Stimulated activated CD8-positive, alpha-beta memory T cell treated with anti-CD3 and anti-CD28 coated beads, Interleukin-12 subunit alpha, Interleukin-12 subunit beta, amount 100 ng/mL, for 24 hours (primary cell): ENCODE results near the gene IFFO2.

Experiments
- DNase-seq: peaks from one replicate; pipeline ENCODE4 v3.0.0-alpha.2; 2020; ENCODE audit errors: extremely low read depth

IFFO2 gene

DNA sequence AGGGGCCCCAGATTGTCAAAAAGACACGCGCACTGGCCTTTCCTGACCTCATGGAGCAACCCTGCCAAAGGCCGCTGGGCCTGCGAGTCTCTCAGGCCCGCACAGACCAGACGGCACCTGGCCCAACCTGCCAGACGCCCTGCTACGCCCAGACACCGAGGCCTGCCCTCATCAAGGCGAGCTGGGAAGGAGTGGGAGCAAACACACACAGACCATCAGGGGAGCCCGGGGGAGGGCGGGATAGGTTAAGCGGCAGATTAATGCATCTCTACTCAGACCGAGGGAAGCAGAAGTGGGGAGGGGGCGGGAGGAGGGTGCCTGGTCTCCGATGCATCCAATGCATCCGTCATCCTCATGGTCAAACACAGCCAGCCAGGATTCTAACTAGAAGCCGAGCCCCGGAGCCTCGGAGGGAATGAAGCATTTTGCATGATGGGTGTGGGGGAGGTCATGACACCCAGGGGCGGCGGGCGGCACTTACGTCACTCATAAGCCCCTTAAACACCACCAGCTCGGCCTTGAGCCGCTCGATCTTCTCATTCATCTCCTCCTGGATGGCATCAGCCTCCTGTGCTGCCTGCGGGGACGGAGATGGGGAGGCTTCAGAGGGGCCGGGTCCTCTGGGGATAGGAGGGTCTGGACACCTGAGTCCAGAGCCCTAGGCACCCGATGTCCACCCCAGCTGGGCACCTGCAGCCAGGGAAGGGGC lies 37.1 kb downstream of the IFFO2 start:
- no peak for DNase-seq

- DNase-seq: no peak
These were observed 38.1 kb downstream of the IFFO2 start for GRCh38 chr1:18918417-18918816.

GRCh38 chr1:18917071-18917799 lies 39.2 kb downstream of the IFFO2 start:
- no peak for DNase-seq

- DNase-seq: no peak
These were observed 41.1 kb downstream of the IFFO2 start for GRCh38 chr1:18915341-18915740.

DNA sequence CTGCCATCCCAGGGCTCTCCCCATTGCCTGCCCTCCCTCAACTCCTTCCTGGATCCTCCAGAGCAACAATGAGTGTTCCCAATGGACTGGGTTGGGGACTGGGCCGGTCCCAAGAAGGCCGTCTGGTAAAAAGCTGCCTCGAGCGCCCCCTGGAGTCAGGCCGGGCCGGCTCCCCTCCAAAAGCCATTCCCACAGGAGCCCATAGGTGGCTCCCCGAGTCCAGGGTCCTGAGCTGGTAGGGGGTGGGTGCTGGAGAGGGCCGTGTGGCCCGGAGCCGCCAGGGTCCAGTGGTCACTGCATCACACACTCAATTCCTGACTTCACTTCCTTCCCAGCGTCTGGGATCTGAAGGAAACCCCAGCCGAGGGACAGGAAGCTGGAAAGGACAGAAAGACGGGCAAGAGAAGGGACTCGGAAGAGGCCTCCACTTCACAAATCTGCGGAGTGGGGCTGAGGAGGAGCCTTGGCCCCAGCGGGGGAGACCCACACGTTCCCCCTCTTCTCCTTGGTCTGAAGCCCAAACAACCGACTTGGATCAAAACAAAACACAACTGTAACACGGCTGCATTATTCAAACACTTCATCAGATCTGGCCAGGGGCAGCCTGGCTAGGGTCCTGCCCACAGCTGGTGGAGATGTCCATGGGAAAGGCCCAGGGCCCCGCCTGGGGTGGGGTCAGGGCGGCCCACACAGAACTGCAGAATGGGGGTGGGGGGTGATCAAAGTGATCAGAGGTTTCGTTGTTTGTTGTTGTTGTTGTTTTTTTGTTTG lies 43.2 kb downstream of the IFFO2 start:
- DNase-seq: peak; percentile 50

- no peak for DNase-seq
These were observed 43.9 kb downstream of the IFFO2 start for GRCh38 chr1:18912550-18912949.

DNA sequence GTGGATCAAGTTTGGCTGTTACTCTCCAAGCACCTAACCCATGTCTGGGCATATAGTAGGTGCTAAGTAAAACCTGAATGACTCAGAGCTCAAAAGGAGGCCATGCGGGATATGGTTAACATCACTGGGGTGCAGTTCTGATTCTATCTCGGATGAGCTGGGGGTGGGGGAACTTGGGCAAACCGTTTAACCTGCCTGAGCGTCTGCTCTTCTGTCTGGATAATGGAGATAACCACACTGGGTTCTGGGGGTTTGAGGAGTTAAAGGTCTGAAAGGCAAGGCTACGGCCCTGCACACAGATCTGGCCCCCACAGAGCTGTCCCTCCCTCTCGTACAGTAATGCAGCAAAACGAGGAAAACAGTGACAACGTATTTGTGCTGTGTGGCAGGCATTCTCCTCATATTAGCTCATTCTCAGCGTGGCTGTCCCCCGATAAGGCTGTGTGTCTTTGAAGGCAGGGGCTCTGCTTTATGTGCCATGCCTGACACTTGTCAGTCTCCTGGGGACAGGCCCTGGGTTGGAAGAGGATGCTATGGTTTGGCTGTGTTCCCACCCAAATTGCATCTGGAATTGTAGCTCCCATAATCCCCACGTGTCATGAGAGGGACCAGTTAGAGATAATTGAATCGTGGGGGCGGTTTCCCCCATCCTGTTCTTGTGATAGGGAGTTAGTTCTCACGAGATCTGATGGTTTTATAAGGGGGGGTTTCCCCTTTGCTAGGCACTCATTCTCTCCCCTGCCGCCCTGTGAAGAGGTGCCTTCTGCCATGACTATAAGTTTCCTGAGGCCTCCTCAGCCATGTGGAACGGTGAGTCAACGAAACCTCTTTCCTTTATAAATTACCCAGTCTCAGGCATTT lies 47.3 kb downstream of the IFFO2 start:
- DNase-seq: no peak

DNA sequence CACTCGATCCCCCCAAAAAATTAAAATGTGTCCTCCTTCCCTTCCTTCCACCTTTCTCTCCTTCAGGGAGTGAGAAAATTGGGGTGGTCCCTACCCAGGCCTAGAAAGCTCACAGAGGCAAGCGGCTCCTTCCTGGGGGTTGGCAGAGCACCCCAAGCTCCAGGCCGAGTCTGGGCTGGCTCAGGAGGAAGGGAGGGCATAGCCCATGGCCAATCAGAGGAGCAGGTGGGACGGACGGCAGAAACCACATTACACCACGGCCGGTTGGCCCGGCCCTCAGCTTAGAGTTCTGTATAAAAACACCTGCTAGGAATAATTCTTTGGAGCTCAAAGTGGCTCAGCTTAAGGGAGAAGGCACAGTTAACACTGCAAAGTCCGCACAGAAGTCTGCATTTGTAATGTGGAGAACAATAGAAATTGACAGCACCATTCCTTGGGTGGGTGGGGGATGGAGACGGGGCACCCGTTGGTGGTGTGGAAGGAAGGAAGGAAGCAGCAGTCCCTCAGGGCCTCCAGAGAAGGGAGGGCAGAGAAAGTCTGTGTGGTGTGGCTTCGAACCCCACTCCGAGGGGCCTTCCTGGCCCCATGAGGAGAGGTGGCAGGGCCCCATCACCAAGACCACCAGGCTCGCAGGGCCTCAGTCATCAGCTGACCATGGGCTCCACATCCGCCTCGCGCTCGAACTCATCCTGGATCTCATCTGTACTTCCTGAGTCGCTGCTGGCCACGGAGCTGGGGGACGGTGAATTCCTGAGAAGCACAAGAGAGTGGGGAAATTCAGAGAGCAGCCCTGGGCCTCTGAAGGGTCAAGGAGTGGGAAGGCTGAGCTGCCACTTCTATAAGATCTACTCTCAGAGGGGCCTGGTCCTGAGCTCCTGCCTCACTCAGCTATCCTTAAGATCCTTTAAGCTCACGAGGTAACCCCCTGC lies 48.3 kb downstream of the IFFO2 start:
- DNase-seq: no peak

DNA sequence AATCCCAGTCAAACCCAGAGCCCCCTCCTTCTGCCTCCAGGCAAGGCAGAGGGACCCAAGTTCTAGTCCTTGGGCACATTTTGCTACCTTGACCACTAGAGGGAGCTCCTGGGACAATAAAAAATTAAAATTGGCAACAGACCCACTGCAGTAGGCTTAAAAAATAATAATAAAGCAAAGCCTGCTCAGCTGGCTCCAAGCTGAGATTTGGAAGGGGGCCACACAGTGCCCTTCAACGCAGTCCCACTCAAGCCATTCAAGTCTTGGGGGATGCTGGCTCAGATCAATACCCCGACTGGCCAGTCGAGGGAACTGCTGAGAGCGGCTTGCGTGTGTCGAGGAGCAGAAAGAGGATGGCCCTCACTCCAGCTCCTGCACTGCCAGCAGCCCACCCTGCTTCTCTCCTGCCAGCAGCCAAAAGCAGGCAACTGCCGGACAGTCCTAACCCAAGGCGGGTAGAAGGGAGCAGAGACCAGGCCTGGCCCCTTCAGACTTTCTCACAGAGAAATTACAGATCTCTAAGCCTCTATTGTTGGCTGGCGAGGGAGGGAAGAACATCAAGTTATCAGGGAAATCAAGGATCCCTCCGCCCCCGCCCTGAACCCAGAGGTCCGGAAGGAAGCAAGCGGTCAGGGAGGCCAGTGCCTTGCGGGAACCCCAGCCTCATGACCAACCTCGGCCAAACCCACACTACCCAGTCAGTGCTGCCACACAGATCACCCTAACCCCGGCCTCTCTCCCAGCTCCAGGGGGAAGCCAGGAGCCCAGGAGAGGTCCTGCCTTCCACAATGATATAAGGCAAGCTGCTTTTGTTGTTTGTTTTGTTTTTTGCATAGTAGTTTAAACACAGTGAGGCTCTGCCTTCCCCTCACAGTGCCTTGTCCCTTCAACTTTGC lies 49.2 kb downstream of the IFFO2 start:
- DNase-seq: no peak

DNA sequence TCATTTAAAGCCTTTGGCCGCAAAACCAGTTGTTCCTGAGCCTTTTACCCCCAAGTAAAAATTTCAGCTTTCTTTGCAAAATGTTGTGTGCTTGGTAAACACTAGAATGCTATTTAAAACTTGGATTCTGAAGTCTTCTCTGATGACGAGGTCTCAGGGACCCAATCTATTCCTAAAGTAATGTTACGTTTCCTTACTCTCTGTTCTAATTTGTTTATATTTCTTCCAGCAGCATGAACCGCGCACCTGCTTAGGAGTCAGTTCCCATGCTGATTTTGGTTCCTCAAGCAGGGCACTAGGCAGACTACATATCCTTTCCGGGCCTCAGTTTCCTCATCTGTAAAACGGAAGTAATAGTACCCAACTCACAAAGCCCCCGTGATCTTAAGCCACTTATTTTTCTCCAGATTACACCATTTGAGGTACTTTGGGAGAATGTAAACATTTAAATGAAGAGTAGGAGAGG lies 53.2 kb downstream of the IFFO2 start:
- no peak for DNase-seq

DNA sequence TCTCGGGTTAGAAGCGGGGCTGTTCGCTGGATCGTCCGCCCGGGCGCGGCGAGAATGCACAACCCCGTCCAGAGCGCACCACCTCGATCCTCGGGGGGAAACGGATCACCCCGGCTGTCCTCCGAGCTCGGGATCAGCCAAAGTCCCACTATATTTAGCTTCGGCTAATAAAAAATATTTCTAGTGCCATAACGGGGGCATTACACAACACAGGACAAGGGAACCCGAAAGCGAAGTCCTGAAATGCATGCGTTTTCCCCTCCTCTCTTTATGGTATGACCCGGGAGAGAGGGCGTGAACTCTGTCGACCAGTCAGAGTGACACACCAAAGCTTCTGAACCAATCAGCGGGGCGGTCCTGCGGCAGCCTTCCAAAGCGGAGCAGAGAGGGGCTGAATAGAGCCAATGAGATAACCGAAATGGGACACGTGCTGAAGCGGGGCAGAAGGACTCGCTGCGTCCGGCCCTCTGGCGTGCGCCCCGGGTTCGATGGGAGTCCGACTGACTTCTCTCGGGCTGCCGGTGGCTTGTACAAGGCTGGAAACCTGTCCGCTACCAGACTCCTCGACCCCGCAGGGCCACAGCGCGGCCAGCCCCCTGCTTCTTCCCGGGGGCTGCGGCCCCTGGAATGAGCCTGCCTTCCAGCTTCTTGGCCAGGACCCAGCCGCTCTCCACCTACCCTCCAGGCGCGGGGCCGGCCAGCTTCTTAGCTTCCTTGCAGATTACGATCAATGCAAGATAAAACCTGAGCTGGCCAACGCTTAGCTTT lies 53.8 kb downstream of the IFFO2 start, which contains the start of gene ALDH4A1:
Gene ALDH4A1, minus strand, starts transcription at position 33 of the 768 bp plus-strand sequence. Its CDS starts 32 bp downstream, at position 1.
- peak; percentile 88 for DNase-seq

DNA sequence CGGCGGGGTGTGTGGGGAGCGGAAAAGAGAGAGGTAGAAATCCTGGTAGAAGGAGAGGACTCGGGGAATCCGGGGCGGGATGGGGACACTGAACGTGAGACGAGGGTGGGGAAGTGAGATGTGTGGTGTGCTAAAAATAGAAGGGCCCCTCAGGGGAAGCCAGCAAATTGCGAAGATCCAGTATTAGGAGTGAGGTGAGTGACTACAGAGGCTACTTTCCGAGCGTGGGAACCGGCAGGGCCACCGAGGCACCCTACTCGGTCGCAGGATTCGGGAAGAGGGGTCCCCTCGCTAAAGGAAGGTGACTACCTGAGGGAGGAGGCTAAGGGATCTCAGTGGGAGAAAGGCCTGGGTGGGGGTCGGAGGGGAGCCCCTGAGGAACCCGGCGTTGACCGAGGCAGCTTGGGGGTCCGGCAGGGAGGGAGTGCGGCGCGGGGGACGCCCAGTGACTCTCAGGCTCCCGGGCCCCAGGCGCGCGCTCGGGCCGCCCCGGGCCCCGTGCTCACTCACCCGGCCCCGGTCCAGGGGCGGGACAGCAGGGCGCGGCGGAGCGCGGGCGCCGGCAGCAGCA lies 54.4 kb downstream of the IFFO2 start:
- DNase-seq: no peak

DNA sequence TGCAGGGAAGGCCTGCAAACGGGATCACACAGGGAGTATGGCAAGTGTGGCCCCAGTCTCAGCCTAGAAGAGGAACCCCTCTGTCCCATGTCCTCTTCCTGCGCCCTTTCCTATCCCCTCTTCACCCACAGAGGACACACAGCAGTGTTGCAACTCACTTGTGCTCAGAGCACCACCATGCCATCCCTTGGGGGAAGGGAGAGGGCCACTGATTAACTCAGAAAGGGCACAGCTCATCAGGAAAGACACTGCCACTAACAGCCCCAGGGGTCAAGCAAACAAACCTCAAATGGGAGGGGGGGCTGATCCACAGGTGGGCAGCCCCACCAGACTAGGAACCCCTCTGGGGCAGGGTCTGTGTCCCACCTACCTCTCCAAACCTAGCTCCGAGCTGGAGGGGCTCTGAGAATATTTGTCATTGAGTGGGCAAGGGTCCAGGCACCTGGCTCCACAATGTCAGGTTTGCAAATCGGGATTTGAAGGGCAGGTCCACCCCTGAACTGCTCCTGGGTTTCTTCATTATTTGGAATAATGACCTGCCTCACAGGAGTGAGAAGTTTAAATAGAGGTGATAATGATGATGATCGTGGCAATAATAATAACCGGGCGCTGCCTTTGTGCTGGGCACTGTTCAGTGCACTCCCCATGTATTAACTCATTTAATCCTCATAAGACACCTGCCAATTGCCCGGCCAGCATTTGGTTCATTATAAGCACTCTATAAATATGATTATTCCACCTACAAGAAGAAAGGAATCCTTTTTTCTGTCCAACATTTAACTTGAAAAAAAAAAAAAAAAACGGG lies 55.1 kb downstream of the IFFO2 start:
- DNase-seq: no peak

DNA sequence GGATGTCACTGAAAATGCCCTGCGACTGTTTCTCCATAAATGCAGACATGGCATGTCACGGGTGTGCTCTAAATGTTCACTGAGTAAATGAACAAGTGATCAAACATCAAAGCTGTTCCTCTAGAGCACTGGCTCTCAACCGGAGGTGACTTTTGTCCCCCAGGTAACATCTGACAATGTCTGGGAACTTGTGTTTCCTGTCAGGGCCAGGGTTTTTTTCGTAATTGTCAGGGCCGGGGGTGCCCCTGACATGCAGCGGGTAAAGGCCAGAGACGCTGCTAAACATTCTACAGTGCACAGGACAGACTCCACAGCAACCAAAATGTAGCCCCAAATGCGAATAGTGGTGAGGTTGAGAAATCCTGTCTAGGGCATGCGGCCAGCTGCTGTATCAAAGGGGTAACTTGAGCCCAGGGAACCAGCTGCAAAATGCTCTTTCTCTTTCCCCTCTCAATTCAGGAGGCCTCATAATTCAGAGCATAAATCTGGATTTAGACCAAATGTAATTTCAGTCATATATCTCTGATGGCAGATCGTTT lies 56.1 kb downstream of the IFFO2 start:
- no peak for DNase-seq

DNA sequence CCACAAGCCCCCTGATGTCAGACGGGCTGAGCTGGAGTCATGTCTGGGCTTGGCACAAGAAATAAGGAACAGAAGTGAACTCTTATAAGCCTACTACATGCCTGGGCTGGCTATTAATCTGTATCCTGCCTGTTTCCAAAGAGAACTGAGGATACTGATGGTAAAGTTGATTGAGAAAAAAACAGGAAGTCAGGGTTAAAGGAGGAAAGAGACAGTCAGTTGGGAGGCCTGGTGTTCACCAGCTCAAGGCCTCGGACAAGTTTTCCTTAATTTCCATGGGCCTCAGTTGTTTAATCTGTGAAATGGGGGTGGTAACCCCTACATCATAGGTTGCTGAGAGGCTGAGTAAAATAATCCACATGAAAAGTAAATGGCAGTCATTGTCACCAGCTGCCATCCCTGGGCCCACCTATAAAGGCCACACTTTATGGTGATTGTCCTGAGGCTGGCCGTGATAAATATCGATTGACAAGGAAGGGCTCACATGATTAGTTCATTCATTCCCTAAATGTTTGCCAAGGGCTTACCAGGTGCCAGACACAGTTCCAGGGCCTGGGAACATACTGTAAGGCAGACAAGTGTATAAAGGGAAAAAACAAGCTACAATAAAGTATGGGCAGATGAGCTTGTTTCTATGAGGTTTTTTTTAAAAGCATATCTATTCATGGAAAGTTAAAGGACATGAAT lies 57.0 kb downstream of the IFFO2 start:
- no peak for DNase-seq

DNA sequence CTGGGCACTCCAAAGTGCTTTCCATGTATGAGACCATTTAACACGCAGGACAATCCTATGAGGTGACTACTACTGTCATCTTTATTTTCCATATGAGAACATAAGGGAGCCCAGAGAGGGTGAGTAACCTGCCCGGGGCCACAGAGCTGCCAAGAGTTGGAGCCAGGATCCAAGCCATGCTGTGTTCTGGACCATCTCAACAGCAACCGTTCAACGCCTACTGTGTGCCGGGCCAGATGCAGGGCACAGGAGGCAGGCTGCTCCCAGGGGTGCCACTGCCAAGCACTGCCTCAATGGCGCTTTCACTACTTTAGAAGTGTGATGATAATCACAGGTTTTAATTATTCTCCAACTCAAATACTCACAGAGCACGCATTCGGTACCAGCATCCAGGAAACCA lies 57.9 kb downstream of the IFFO2 start:
- DNase-seq: no peak

DNA sequence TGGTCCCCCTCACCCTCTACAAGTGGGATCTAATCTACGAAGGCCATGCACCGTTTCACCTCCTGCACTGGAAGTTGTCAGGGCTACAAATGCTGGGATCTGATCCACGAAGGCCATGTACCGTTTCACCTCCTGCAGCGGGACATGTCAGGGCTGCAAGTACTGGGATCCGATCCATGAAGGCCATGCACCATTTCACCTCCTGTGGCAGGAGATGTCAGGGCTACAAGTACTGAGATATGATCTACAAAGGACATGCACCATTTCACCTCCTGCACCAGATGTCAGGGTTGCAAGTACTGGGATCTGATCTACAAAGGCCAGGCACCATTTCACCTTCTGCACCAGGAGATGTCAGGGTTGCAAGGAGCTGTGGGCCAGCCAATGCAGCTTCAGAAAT lies 61.2 kb downstream of the IFFO2 start:
- no peak for DNase-seq
